Panc1 (cell line): ENCODE data around the gene SNX33. TPM values are rescaled to one million over a fixed set of nuclear protein-coding genes. Genes with fewer than 3 reads are reported as not detected.
"Not testable (repeated sequence)": the region's sequence is repeated elsewhere in the genome, so short reads cannot be mapped to it uniquely, and the experiment has no call there.

Experiments used
- ATAC-seq: fragments of 200-7000 bp; cut with Tn5 transposase; 2 replicates; pipeline ENCODE4 v1.9.1; 2020; ENCODE audit warnings: mild to moderate bottlenecking, moderate library complexity
- BruUV-seq: library from RNA; stranded (reverse); fragments of 400-500 nt; replicated peaks from 2 replicates; lab custom pipeline; 2021; lab: Mats Ljungman, UMichigan
- CTCF ChIA-PET: fragments of 300-600 bp; sonication (Branson Sonifier 250); formaldehyde crosslinking; loops from one replicate; lab custom pipeline; 2022; ENCODE audit warnings: antibody characterized with exemption; lab: Charles Lee
- POLR2A ChIA-PET: fragments of 300-600 bp; sonication (Branson Sonifier 250); formaldehyde crosslinking; loops from one replicate; lab custom pipeline; 2022; ENCODE audit warnings: antibody characterized with exemption; lab: Charles Lee
- DNase-seq: peaks from one replicate; pipeline ENCODE4 v3.0.0-alpha.2; 2010; ENCODE audit warnings: low read depth, low spot score
- H3K27ac ChIP-seq: 2 replicates; pipeline ENCODE4 v1.5.1; 2011; ENCODE audit warnings: mild to moderate bottlenecking, low read length, inconsistent platforms
- H3K27me3 ChIP-seq: fragments of 200-500 bp; sonication (Bioruptor generic); 2 replicates; pipeline ENCODE4 v1.6.0; 2014; ENCODE audit warnings: low read length, inconsistent platforms; ENCODE audit not compliant: control insufficient read depth, insufficient read depth
- H3K36me3 ChIP-seq: fragments of 200-500 bp; sonication (Bioruptor generic); 2 replicates; pipeline ENCODE4 v1.5.1; 2014; ENCODE audit warnings: inconsistent platforms, mild to moderate bottlenecking, low read length, moderate library complexity; ENCODE audit not compliant: control insufficient read depth, insufficient read depth
- H3K4me1 ChIP-seq: 2 replicates; pipeline ENCODE4 v1.5.1; 2011; ENCODE audit warnings: inconsistent platforms, mild to moderate bottlenecking, low read length, moderate library complexity; ENCODE audit not compliant: control insufficient read depth, insufficient read depth
- H3K4me3 ChIP-seq, 2 experiments: 2 replicates each; pipeline ENCODE4 v1.5.1; 2011 to 2012; ENCODE audit warnings: low read depth in 2 of 2, low read length in 2 of 2, mild to moderate bottlenecking in 2 of 2, inconsistent platforms in 1 of 2, moderate library complexity in 1 of 2
- H3K9me3 ChIP-seq: fragments of 200-500 bp; sonication (Bioruptor generic); 2 replicates; pipeline ENCODE4 v1.5.1; 2014; ENCODE audit warnings: low read depth, mild to moderate bottlenecking, inconsistent platforms, low read length, moderate library complexity; ENCODE audit not compliant: control insufficient read depth, insufficient read depth
- CTCF ChIP-seq: fragments of 450-650 bp; IDR thresholded peaks from 2 replicates; pipeline ENCODE4 v1.5.1; 2017; ENCODE audit warnings: mild to moderate bottlenecking
- POLR2AphosphoS5 ChIP-seq: IDR thresholded peaks from 2 replicates; pipeline ENCODE4 v1.6.1; 2012; ENCODE audit warnings: mild to moderate bottlenecking, low read depth, low read length, moderate library complexity
- REST ChIP-seq, 2 experiments: IDR thresholded peaks; 2 replicates each; pipeline ENCODE4 v1.6.1; 2011 to 2012; ENCODE audit warnings: low read depth in 2 of 2, control low read depth in 1 of 2, low read length in 1 of 2, mild to moderate bottlenecking in 1 of 2, moderate library complexity in 1 of 2; ENCODE audit not compliant: insufficient read depth in 1 of 2
- SIN3A ChIP-seq: IDR thresholded peaks from 2 replicates; pipeline ENCODE4 v1.6.1; 2012; ENCODE audit warnings: low read depth, mild to moderate bottlenecking, low read length, moderate library complexity, borderline replicate concordance; ENCODE audit not compliant: insufficient read depth
- TCF7L2 ChIP-seq: IDR thresholded peaks from 2 replicates; pipeline ENCODE4 v1.6.1; 2011; ENCODE audit warnings: mild to moderate bottlenecking, low read depth, low read length, inconsistent platforms
- in situ Hi-C: cut with HindIII; loops from 2 replicates; pipeline ENCODE4 v1.10.0; 2016; ENCODE audit warnings: low sequenced_read_pairs, low pct_unique_long_range_greater_than_20kb
- intact Hi-C: fragments of 100-400 bp; cut with micrococcal nuclease; formaldehyde crosslinking; loops from one replicate; pipeline ENCODE4 v1.10.0; 2022; ENCODE audit not compliant: unreplicated experiment
- total RNA-seq: library from RNA; stranded (reverse); gene quantifications from one replicate; pipeline ENCODE4 v1.2.1, GENCODE V29; 2021; ENCODE audit not compliant: unreplicated experiment

The SNX33 gene
- total RNA-seq, 1 experiment from 2014 or later = 17.0 TPM

GRCh38 chr15:75705854-75706681 lies 58.4 kb downstream of the SNX33 start:
- ChIA-PET POLR2A (no interaction called here), CTCF (no interaction called here)
- Histone ChIP-seq H3K9me3 (no peaks in the 10 kb centered on the region), H3K4me3 (no peak overlapping the region), H3K36me3 (no peaks in the 10 kb centered on the region), H3K4me1 (no peaks in the 10 kb centered on the region; the same call in 1 of the 2 replicates), H3K27me3 (no peaks in the 10 kb centered on the region), H3K27ac (no peak overlapping the region)
- ATAC-seq (no peak), DNase-seq (no peak)
- TF ChIP-seq REST (IDR thresholded peaks at IDR 0.05; ENCODE audit: insufficient read depth in 1 of 2, low read depth in 2 of 2, low read length in 1 of 2) (no peak), SIN3A (no peak), TCF7L2 (no peak), POLR2AphosphoS5 (no peak), CTCF (no peak)
- intact Hi-C loops = no loop called here
- no TSS peak for BruUV-seq
- in situ Hi-C loops = no loop called here

GRCh38 chr15:75706682-75706954 lies 58.9 kb downstream of the SNX33 start:
- intact Hi-C loops = no loop called here
- no peak for ATAC-seq
- no TSS peak for BruUV-seq

GRCh38 chr15:75709458-75709857 lies 61.7 kb downstream of the SNX33 start:
- H3K36me3 ChIP-seq, ATAC-seq, CTCF ChIA-PET, H3K27ac ChIP-seq, in situ Hi-C loops, H3K27me3 ChIP-seq, H3K4me3 ChIP-seq, H3K4me1 ChIP-seq, BruUV-seq, H3K9me3 ChIP-seq, DNase-seq, intact Hi-C loops: not testable (repeated sequence)
- POLR2A ChIA-PET = interaction anchor here (0.6 to 0.7 kb wide), 2 partner anchors 45 to 194 kb away, joined by 3 to 11 read pairs; no protein-coding TSS in a partner anchor

More at GRCh38 chr15:75706682-75706954, 58.9 kb downstream of the SNX33 start:
- no peak for DNase-seq
- no peak overlapping the region for H3K27ac ChIP-seq
- H3K4me1 ChIP-seq = no peaks in the 10 kb centered on the region; the same call in 1 of the 2 replicates
- H3K4me3 ChIP-seq = no peak overlapping the region
- TF ChIP-seq SIN3A (no peak), REST (IDR thresholded peaks at IDR 0.05; ENCODE audit: insufficient read depth in 1 of 2, low read depth in 2 of 2, low read length in 1 of 2) (no peak), POLR2AphosphoS5 (no peak)
- no peaks in the 10 kb centered on the region for H3K9me3 ChIP-seq
- in situ Hi-C loops = no loop called here
- POLR2A ChIA-PET = no interaction called here
- no peaks in the 10 kb centered on the region for H3K36me3 ChIP-seq
- H3K27me3 ChIP-seq = no peaks in the 10 kb centered on the region
- CTCF ChIA-PET = no interaction called here

GRCh38 chr15:75710874-75711273 lies 63.2 kb downstream of the SNX33 start:
- DNase-seq, H3K9me3 ChIP-seq, H3K27me3 ChIP-seq, intact Hi-C loops, H3K27ac ChIP-seq, BruUV-seq, in situ Hi-C loops, CTCF ChIA-PET, H3K4me1 ChIP-seq, H3K36me3 ChIP-seq, H3K4me3 ChIP-seq, POLR2A ChIA-PET, ATAC-seq: not testable (repeated sequence)
